GM12878 (cell line): ENCODE measurements around the gene GTF3C1. TPM values are rescaled to one million over a fixed set of nuclear protein-coding genes. Genes with fewer than 3 reads are reported as not detected.
A peak's percentile ranks its signal among the peaks of the same experiment; 100 is the strongest.

Experiments
- BRCA1 ChIP-seq: IDR thresholded peaks from 2 replicates; pipeline ENCODE4 v1.6.1; 2011; ENCODE audit warnings: low read depth, low read length, improper control_type of control experiment
- CHD1 ChIP-seq: IDR thresholded peaks from 2 replicates; pipeline ENCODE4 v1.6.1; 2012; ENCODE audit warnings: low read depth, low read length, improper control_type of control experiment
- CREB1 ChIP-seq: IDR thresholded peaks from 2 replicates; pipeline ENCODE4 v1.6.1; 2012; ENCODE audit warnings: low read depth, mild to moderate bottlenecking, inconsistent platforms
- E2F8 ChIP-seq: fragments of 450-650 bp; IDR thresholded peaks from 2 replicates; pipeline ENCODE4 v1.6.1; 2018; ENCODE audit warnings: mild to moderate bottlenecking, low read depth, moderate library complexity; ENCODE audit not compliant: partially characterized antibody
- ETV6 ChIP-seq, 2 experiments: fragments of 450-650 bp in 1 of 2; IDR thresholded peaks in 1 of 2; conservative IDR thresholded peaks in 1 of 2; 2 replicates each; pipeline ENCODE4 v1.6.1; 2014; ENCODE audit warnings: antibody characterized with exemption in 1 of 2, borderline replicate concordance in 1 of 2, low read depth in 1 of 2, mild to moderate bottlenecking in 1 of 2, moderate library complexity in 1 of 2
- KAT2A ChIP-seq: conservative IDR thresholded peaks from 2 replicates; pipeline ENCODE4 v1.6.1; 2011; ENCODE audit warnings: low read depth, low read length; ENCODE audit not compliant: control insufficient read depth
- KLF5 ChIP-seq: fragments of 450-650 bp; IDR thresholded peaks from 2 replicates; pipeline ENCODE4 v1.6.1; 2014; ENCODE audit warnings: mild to moderate bottlenecking; ENCODE audit not compliant: partially characterized antibody
- LARP7 ChIP-seq: fragments of 450-650 bp; IDR thresholded peaks from 2 replicates; pipeline ENCODE4 v1.6.1; 2017; ENCODE audit warnings: mild to moderate bottlenecking
- MAX ChIP-seq: IDR thresholded peaks from 2 replicates; pipeline ENCODE4 v1.6.1; 2012; ENCODE audit warnings: low read depth, low read length, improper control_type of control experiment
- MEF2B ChIP-seq: fragments of 450-650 bp; IDR thresholded peaks from 2 replicates; pipeline ENCODE4 v1.6.1; 2018; ENCODE audit warnings: mild to moderate bottlenecking, moderate library complexity; ENCODE audit not compliant: partially characterized antibody, poor library complexity, severe bottlenecking
- MLLT1 ChIP-seq: fragments of 450-650 bp; IDR thresholded peaks from 2 replicates; pipeline ENCODE4 v1.6.1; 2016; ENCODE audit warnings: mild to moderate bottlenecking
- MYB ChIP-seq: fragments of 150-350 bp; IDR thresholded peaks from 2 replicates; pipeline ENCODE4 v1.6.1; 2014; ENCODE audit warnings: mild to moderate bottlenecking, low read depth, low read length, borderline replicate concordance
- NKRF ChIP-seq: fragments of 450-650 bp; conservative IDR thresholded peaks from 2 replicates; pipeline ENCODE4 v1.6.1; 2017; ENCODE audit warnings: mild to moderate bottlenecking, moderate library complexity
- NRF1 ChIP-seq: conservative IDR thresholded peaks from 2 replicates; pipeline ENCODE4 v1.6.1; 2011; ENCODE audit warnings: mild to moderate bottlenecking, low read depth, low read length, improper control_type of control experiment
- SIN3A ChIP-seq: IDR thresholded peaks from 2 replicates; pipeline ENCODE4 v1.6.1; 2012; ENCODE audit warnings: low read depth, low read length, improper control_type of control experiment
- SKIL ChIP-seq: fragments of 450-650 bp; IDR thresholded peaks from 2 replicates; pipeline ENCODE4 v1.6.1; 2017; ENCODE audit warnings: mild to moderate bottlenecking, low read depth, inconsistent platforms; ENCODE audit not compliant: poor library complexity, severe bottlenecking
- SMAD1 ChIP-seq: fragments of 450-650 bp; IDR thresholded peaks from 2 replicates; pipeline ENCODE4 v1.6.1; 2018; ENCODE audit warnings: mild to moderate bottlenecking, low read depth; ENCODE audit not compliant: partially characterized antibody
- TAF1 ChIP-seq: IDR thresholded peaks from 2 replicates; pipeline ENCODE4 v1.6.1; 2011; ENCODE audit warnings: mild to moderate bottlenecking, low read depth, low read length, borderline replicate concordance
- ZNF274 ChIP-seq: IDR thresholded peaks from one replicate; pipeline ENCODE4 v1.8.0; 2011; ENCODE audit not compliant: insufficient read length, insufficient read depth
- ZSCAN29 ChIP-seq: fragments of 450-650 bp; IDR thresholded peaks from 2 replicates; pipeline ENCODE4 v1.6.1; 2017; ENCODE audit warnings: mild to moderate bottlenecking, moderate library complexity
- polyA plus RNA-seq, 11 experiments: library from polyadenylated mRNA; depleted of rRNA in 4 of 11; unstranded in 6 of 11; stranded (reverse) in 5 of 11; fragments of >200 nt; fragmentation: Nextera tagmentation in 4 of 11; fragmentation: Illumina TruSeq in 1 of 11; extraction: Ambion mirVana in 4 of 11; extraction: Trizol in 1 of 11; gene quantifications; 1 replicate in 1 of 11; 2 replicates in 10 of 11; pipeline versions ENCODE4 v1.2.1 to v1.2.3, GENCODE V29; 2011 to 2016; ENCODE audit warnings: inconsistent platforms in 2 of 11, missing spikeins in 2 of 11, low read depth in 1 of 11
- total RNA-seq, 4 experiments: library from RNA; depleted of rRNA in 3 of 4; stranded (reverse); fragments of >200 nt in 3 of 4; fragmentation: Illumina TruSeq in 1 of 4; extraction: Trizol in 1 of 4; gene quantifications; 2 replicates each; pipeline versions ENCODE4 v1.2.1 to v1.2.3, GENCODE V29; 2013 to 2021

GTF3C1 gene
- total and polyA plus RNA-seq, 10 of the 15 experiments (the other 5 are each of a cell fraction or from before 2014, with no cell fraction given) = 0.98 to 60.9 (median 34.3) TPM

GRCh38 chr16:27449434-27450195 lies 100.1 kb downstream of the GTF3C1 start (continued):
- TF ChIP-seq KAT2A (no peak), KLF5 (no peak), MLLT1 (no peak), CHD1 (no peak), SMAD1 (no peak), NKRF (0 out of 2 replicates have a peak, but pooled peaks have one; percentile 36), E2F8 (no peak), SKIL (peak; percentile 78), BRCA1 (no peak), MAX (no peak), LARP7 (peak; percentile 59; the same call in 1 of the 2 replicates), TAF1 (no peak), SIN3A (no peak), MYB (no peak), ZSCAN29 (no peak; the same call in 1 of the 2 replicates), ZNF274 (no peak), CREB1 (peak; percentile 87), MEF2B (peak; percentile 62), ETV6 (conservative IDR thresholded peaks at IDR 0.05 in 1 of 2, IDR thresholded peaks at IDR 0.05 in 1 of 2; ENCODE audit: borderline replicate concordance in 1 of 2, low read depth in 1 of 2) (peak in 1 of 2 experiments; percentile 80; a peak in 2 of 4 replicates), NRF1 (no peak)
